Sigmoid colon (tissue), 4 donors: ENCODE results near the gene MMAA.

ENCODE experiments used
- EP300 ChIP-seq, 4 donors: sonication (generic); formaldehyde crosslinking; IDR thresholded peaks; one replicate each; pipeline ENCODE4 v1.6.1; 2017; ENCODE audit warnings: antibody characterized with exemption in 4 of 4
- POLR2A ChIP-seq, 2 donors: fragments of 450-650 bp; IDR thresholded peaks; one replicate each; pipeline ENCODE4 v1.6.1; 2016; ENCODE audit warnings: antibody characterized with exemption in 2 of 2, mild to moderate bottlenecking in 2 of 2, moderate library complexity in 2 of 2
- TF ChIP-seq, protein P1 (sequence below), 4 experiments: fragments of 450-650 bp in 3 of 4; fragments of 200-600 bp in 1 of 4; IDR thresholded peaks; one replicate each; pipeline ENCODE4 v1.5.1; 2016 to 2019; ENCODE audit warnings: antibody characterized with exemption in 4 of 4, mild to moderate bottlenecking in 3 of 4, moderate library complexity in 2 of 4

DNA sequence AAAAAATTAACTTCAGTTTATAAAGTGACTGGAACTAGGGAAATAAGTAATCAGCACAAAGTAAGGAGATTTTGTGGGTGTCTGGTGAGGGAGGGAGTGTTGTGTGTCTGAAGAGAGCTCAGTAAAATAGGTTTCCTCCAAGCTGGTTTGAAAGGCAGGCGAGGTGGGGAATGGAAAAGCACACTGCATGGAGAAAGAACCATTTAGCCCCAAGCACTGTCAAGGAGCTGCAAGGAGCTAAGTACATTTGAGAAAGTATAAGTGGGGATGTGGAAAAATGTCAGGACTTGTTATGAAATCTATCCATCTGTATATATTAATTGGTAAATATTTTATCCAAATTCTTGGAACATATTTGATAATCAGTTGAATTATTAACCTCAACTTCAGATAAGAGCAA is 61.7 kb downstream of the MMAA start:
- no peak for TF ChIP-seq EP300 (IDR thresholded peaks at IDR 0.05)
- TF ChIP-seq, protein P1, sequence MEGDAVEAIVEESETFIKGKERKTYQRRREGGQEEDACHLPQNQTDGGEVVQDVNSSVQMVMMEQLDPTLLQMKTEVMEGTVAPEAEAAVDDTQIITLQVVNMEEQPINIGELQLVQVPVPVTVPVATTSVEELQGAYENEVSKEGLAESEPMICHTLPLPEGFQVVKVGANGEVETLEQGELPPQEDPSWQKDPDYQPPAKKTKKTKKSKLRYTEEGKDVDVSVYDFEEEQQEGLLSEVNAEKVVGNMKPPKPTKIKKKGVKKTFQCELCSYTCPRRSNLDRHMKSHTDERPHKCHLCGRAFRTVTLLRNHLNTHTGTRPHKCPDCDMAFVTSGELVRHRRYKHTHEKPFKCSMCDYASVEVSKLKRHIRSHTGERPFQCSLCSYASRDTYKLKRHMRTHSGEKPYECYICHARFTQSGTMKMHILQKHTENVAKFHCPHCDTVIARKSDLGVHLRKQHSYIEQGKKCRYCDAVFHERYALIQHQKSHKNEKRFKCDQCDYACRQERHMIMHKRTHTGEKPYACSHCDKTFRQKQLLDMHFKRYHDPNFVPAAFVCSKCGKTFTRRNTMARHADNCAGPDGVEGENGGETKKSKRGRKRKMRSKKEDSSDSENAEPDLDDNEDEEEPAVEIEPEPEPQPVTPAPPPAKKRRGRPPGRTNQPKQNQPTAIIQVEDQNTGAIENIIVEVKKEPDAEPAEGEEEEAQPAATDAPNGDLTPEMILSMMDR (IDR thresholded peaks at IDR 0.05), result no peak
- TF ChIP-seq POLR2A (IDR thresholded peaks at IDR 0.05), result no peak
